HCT116 (cell line): ENCODE data around the gene CLK1. TPM values are rescaled to one million over a fixed set of nuclear protein-coding genes. Genes with fewer than 3 reads are reported as not detected.

ENCODE experiments used
- ATAC-seq: fragments of 200-7000 bp; cut with Tn5 transposase; 2 replicates; pipeline ENCODE4 v1.9.1; 2020; ENCODE audit warnings: mild to moderate bottlenecking, moderate library complexity
- BruUV-seq: library from RNA; stranded (reverse); fragments of 400-500 nt; replicated peaks from 2 replicates; lab custom pipeline; 2021; lab: Mats Ljungman, UMichigan
- CTCF ChIA-PET: fragments of 300-600 bp; sonication (Branson Sonifier 250); formaldehyde crosslinking; loops from one replicate; lab custom pipeline; 2021; ENCODE audit warnings: antibody characterized with exemption; lab: Charles Lee
- POLR2A ChIA-PET: fragments of 300-600, 350-600 bp; sonication (Branson Sonifier 250); formaldehyde crosslinking; loops from one replicate; lab custom pipeline; 2021; ENCODE audit warnings: antibody characterized with exemption; lab: Charles Lee
- RAD21 ChIA-PET, 2 experiments: fragments of 300-600 bp; sonication (Branson Sonifier 250); formaldehyde crosslinking; loops; one replicate each; lab custom pipeline; 2023; ENCODE audit warnings: low total read pairs in 2 of 2; ENCODE audit not compliant: uncharacterized antibody in 2 of 2, unreplicated experiment in 2 of 2, low non-redundant PET in 1 of 2; lab: Charles Lee
- DNase-seq: peaks from one replicate; pipeline ENCODE4 v3.0.0-alpha.2; 2010; ENCODE audit warnings: low read depth, low spot score
- H2AFZ ChIP-seq: fragments of 200-600 bp; shearing (Covaris generic), sonication (generic); 2 replicates; pipeline ENCODE4 v1.6.1; 2017; ENCODE audit warnings: low read depth, mixed run types, mixed read lengths, antibody characterized with exemption, low read length; ENCODE audit not compliant: poor library complexity, severe bottlenecking
- H3K27ac ChIP-seq: 2 replicates; pipeline ENCODE4 v1.5.1; 2012; ENCODE audit warnings: low read depth, low read length
- H3K27me3 ChIP-seq: fragments of 200-600 bp; sonication (generic); 2 replicates; pipeline ENCODE4 v1.6.1; 2016; ENCODE audit warnings: mixed run types, low read length, mixed read lengths; ENCODE audit not compliant: insufficient read depth
- H3K36me3 ChIP-seq, 2 experiments: fragments of 200-500 bp in 1 of 2; fragments of 200-600 bp in 1 of 2; sonication (Bioruptor generic) in 1 of 2; sonication (generic) in 1 of 2; 2 replicates each; pipeline versions ENCODE4 v1.5.1 to v1.6.1; 2014 to 2016; ENCODE audit warnings: low read length in 2 of 2, inconsistent platforms in 1 of 2, mixed read lengths in 1 of 2, mixed run types in 1 of 2; ENCODE audit not compliant: insufficient read depth in 2 of 2, control insufficient read depth in 1 of 2
- H3K4me1 ChIP-seq, 2 experiments: fragments of 200-600 bp in 1 of 2; sonication (generic) in 1 of 2; 2 replicates each; pipeline versions ENCODE4 v1.5.1 to v1.6.1; 2012 to 2017; ENCODE audit warnings: low read length in 2 of 2, inconsistent platforms in 1 of 2, mild to moderate bottlenecking in 1 of 2, mixed read lengths in 1 of 2, mixed run types in 1 of 2, moderate library complexity in 1 of 2; ENCODE audit not compliant: insufficient read depth in 2 of 2, control insufficient read depth in 1 of 2
- H3K4me2 ChIP-seq: fragments of 200-600 bp; sonication (generic); 2 replicates; pipeline ENCODE4 v1.6.1; 2017; ENCODE audit warnings: mixed run types, low read length, mixed read lengths
- H3K4me3 ChIP-seq, 2 experiments: fragments of 200-600 bp in 1 of 2; sonication (generic) in 1 of 2; replicated peaks in 1 of 2; 2 replicates each; pipeline ENCODE4 v1.5.1; 2011 to 2016; ENCODE audit warnings: low read length in 2 of 2, control low read depth in 1 of 2, low read depth in 1 of 2, mild to moderate bottlenecking in 1 of 2, mixed read lengths in 1 of 2, mixed run types in 1 of 2
- H3K79me2 ChIP-seq: fragments of 200-600 bp; sonication (generic); 2 replicates; pipeline ENCODE4 v1.6.1; 2017; ENCODE audit warnings: mild to moderate bottlenecking, mixed run types, low read length, moderate library complexity, mixed read lengths; ENCODE audit not compliant: insufficient read depth
- H3K9ac ChIP-seq: fragments of 200-600 bp; sonication (generic); 2 replicates; pipeline ENCODE4 v1.6.1; 2016; ENCODE audit warnings: low read length, mixed read lengths
- H3K9me2 ChIP-seq: fragments of 200-600 bp; sonication (generic), shearing (Covaris generic); 2 replicates; pipeline ENCODE4 v1.6.1; 2017; ENCODE audit warnings: mixed run types, mild to moderate bottlenecking, moderate library complexity; ENCODE audit not compliant: insufficient read depth
- H3K9me3 ChIP-seq, 2 experiments: fragments of 200-500 bp in 1 of 2; fragments of 200-600 bp in 1 of 2; sonication (Bioruptor generic) in 1 of 2; sonication (generic) in 1 of 2; 2 replicates each; pipeline ENCODE4 v1.6.1; 2014 to 2017; ENCODE audit warnings: low read length in 2 of 2, mixed read lengths in 2 of 2, inconsistent platforms in 1 of 2, low read depth in 1 of 2, mild to moderate bottlenecking in 1 of 2, mixed run types in 1 of 2, moderate library complexity in 1 of 2; ENCODE audit not compliant: control insufficient read depth in 1 of 2, insufficient read depth in 1 of 2
- H4K20me1 ChIP-seq: fragments of 200-600 bp; sonication (generic), shearing (Covaris generic); 2 replicates; pipeline ENCODE4 v1.6.1; 2017; ENCODE audit warnings: mixed run types, mild to moderate bottlenecking, moderate library complexity; ENCODE audit not compliant: insufficient read depth
- CBX3 ChIP-seq: IDR thresholded peaks from 2 replicates; pipeline ENCODE4 v1.6.1; 2012; ENCODE audit warnings: low read depth
- CEBPB ChIP-seq: IDR thresholded peaks from 2 replicates; pipeline ENCODE4 v1.6.1; 2012; ENCODE audit warnings: low read depth
- EGR1 ChIP-seq: IDR thresholded peaks from 2 replicates; pipeline ENCODE4 v1.6.1; 2012; ENCODE audit warnings: low read depth
- EZH2 ChIP-seq: fragments of 200-600 bp; sonication (generic); IDR thresholded peaks from 2 replicates; pipeline ENCODE4 v1.6.1; 2017; ENCODE audit warnings: antibody characterized with exemption, mixed run types
- EZH2phosphoT487 ChIP-seq: fragments of 200-600 bp; IDR thresholded peaks from 2 replicates; pipeline ENCODE4 v1.6.1; 2018; ENCODE audit warnings: antibody characterized with exemption, borderline replicate concordance
- FOSL1 ChIP-seq: IDR thresholded peaks from 2 replicates; pipeline ENCODE4 v1.6.1; 2012; ENCODE audit warnings: low read depth
- JUND ChIP-seq: IDR thresholded peaks from 2 replicates; pipeline ENCODE4 v1.6.1; 2012
- MAX ChIP-seq: IDR thresholded peaks from 2 replicates; pipeline ENCODE4 v1.6.1; 2012
- POLR2AphosphoS5 ChIP-seq: IDR thresholded peaks from 2 replicates; pipeline ENCODE4 v1.6.1; 2011; ENCODE audit warnings: mild to moderate bottlenecking, low read depth, low read length, moderate library complexity
- RAD21 ChIP-seq: IDR thresholded peaks from 2 replicates; pipeline ENCODE4 v1.6.1; 2012; ENCODE audit warnings: low read depth, mild to moderate bottlenecking
- SP1 ChIP-seq: IDR thresholded peaks from 2 replicates; pipeline ENCODE4 v1.6.1; 2012; ENCODE audit warnings: low read depth
- SRF ChIP-seq: IDR thresholded peaks from 2 replicates; pipeline ENCODE4 v1.6.1; 2012; ENCODE audit warnings: low read depth
- TCF7L2 ChIP-seq: IDR thresholded peaks from 2 replicates; pipeline ENCODE4 v1.7.0; 2011; ENCODE audit warnings: borderline replicate concordance, inconsistent platforms; ENCODE audit not compliant: insufficient read depth, insufficient read length; ENCODE audit errors: extremely low read depth
- YY1 ChIP-seq: IDR thresholded peaks from 2 replicates; pipeline ENCODE4 v1.6.1; 2011; ENCODE audit warnings: low read length, low read depth, moderate library complexity, mild to moderate bottlenecking; ENCODE audit not compliant: insufficient replicate concordance; ENCODE audit errors: extremely low read depth
- ZFX ChIP-seq: fragments of 450-650 bp; IDR thresholded peaks from 2 replicates; pipeline ENCODE4 v1.6.1; 2017
- ZNF274 ChIP-seq: fragments of 200-500 bp; sonication (Bioruptor generic); IDR thresholded peaks from 2 replicates; pipeline ENCODE4 v1.6.1; 2014; ENCODE audit warnings: mild to moderate bottlenecking, low read depth, low read length, inconsistent platforms
- intact Hi-C: fragments of 100-400 bp; cut with micrococcal nuclease; formaldehyde crosslinking; loops from 2 replicates; pipeline ENCODE4 v1.10.0; 2022
- total RNA-seq: library from RNA; stranded (reverse); gene quantifications from one replicate; pipeline ENCODE4 v1.2.1, GENCODE V29; 2021; ENCODE audit not compliant: unreplicated experiment
- TF ChIP-seq, protein P1 (sequence below), 3 experiments: fragments of 200-600 bp in 1 of 3; sonication (generic) in 1 of 3; IDR thresholded peaks in 2 of 3; conservative IDR thresholded peaks in 1 of 3; 2 replicates each; pipeline ENCODE4 v1.5.1; 2012 to 2017; ENCODE audit warnings: low read depth in 2 of 3, low read length in 2 of 3, antibody characterized with exemption in 1 of 3, borderline replicate concordance in 1 of 3, control low read depth in 1 of 3, mild to moderate bottlenecking in 1 of 3, mixed read lengths in 1 of 3, mixed run types in 1 of 3, moderate library complexity in 1 of 3; ENCODE audit not compliant: insufficient read depth in 1 of 3
- TF ChIP-seq, protein P2 (sequence below): IDR thresholded peaks from 2 replicates; pipeline ENCODE4 v1.6.1; 2011; ENCODE audit warnings: mild to moderate bottlenecking, low read length, moderate library complexity; ENCODE audit not compliant: insufficient replicate concordance; ENCODE audit errors: extremely low read depth

The CLK1 gene
- total RNA-seq, 1 experiment from 2014 or later: 49.1 TPM

DNA sequence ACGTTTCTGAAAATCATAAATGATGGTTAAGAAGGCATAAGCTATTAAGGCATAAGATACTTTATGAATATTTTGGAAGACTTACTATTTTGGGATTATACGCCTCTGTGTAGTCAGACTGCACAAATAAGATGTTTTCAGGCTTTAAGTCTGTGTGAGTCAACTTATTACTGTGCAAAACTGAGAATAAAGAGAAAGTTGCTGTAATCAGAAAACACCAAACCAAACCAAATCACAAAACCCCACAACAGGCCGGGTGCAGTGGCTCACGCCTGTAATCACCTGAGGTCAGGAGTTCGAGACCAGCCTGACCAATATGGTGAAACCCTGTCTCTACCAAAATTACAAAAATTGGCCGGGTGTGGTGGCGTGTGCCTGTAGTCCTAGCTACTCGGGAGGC lies 7.7 kb downstream of the CLK1 start:
- ChIA-PET RAD21 (no interaction called here), CTCF (no interaction called here), POLR2A (no interaction called here)
- no peak overlapping the region for H3K4me3 ChIP-seq
- H3K27me3 ChIP-seq: no peaks in the 10 kb centered on the region
- peaks cover 58% of the 10 kb centered on the region for H3K79me2 ChIP-seq
- intact Hi-C loops: no loop called here
- no peaks in the 10 kb centered on the region for H3K9me2 ChIP-seq
- H3K4me2 ChIP-seq: no peak overlapping the region
- TF ChIP-seq JUND (no peak), CEBPB (no peak), RAD21 (no peak), MAX (no peak)
- peaks cover 81 to 90% of the 10 kb centered on the region in 2 experiments for H3K36me3 ChIP-seq
- no peak overlapping the region for H2AFZ ChIP-seq
- no peaks in the 10 kb centered on the region for H3K9me3 ChIP-seq
- 0 out of 2 replicates have a peak, but pooled peaks cover 8% of the 10 kb centered on the region for H4K20me1 ChIP-seq
- H3K4me1 ChIP-seq: peaks cover 0 to 3% of the 10 kb centered on the region in 2 experiments; a peak in 1 of 4 replicates
- H3K9ac ChIP-seq: no peak overlapping the region
- DNase-seq (no peak), ATAC-seq (no peak)
- H3K27ac ChIP-seq: no peak overlapping the region
- BruUV-seq: no TSS peak

- H3K4me3 ChIP-seq: no peak overlapping the region
- H3K79me2 ChIP-seq: peaks cover 16% of the 10 kb centered on the region
- ChIA-PET POLR2A (no interaction called here), CTCF (no interaction called here), RAD21 (no interaction called here)
- ATAC-seq (no peak), DNase-seq (no peak)
- H2AFZ ChIP-seq: no peak overlapping the region
- no peaks in the 10 kb centered on the region for H3K9me3 ChIP-seq
- no peak overlapping the region for H3K4me2 ChIP-seq
- no peaks in the 10 kb centered on the region for H3K27me3 ChIP-seq
- intact Hi-C loops: no loop called here
- H3K9ac ChIP-seq: no peak overlapping the region
- peaks cover 54 to 55% of the 10 kb centered on the region in 2 experiments for H3K36me3 ChIP-seq
- BruUV-seq: no TSS peak
- H4K20me1 ChIP-seq: 0 out of 2 replicates have a peak, but pooled peaks cover 4% of the 10 kb centered on the region
- H3K4me1 ChIP-seq: no peaks in the 10 kb centered on the region
- no peak overlapping the region for H3K27ac ChIP-seq
- no peaks in the 10 kb centered on the region for H3K9me2 ChIP-seq
- no peak for TF ChIP-seq CBX3
- TF ChIP-seq EZH2phosphoT487: no peak
- TF ChIP-seq SRF: no peak
- no peak for TF ChIP-seq EGR1
- no peak for TF ChIP-seq YY1
- no peak for TF ChIP-seq RAD21
- no peak for TF ChIP-seq EZH2
- TF ChIP-seq, protein P1, sequence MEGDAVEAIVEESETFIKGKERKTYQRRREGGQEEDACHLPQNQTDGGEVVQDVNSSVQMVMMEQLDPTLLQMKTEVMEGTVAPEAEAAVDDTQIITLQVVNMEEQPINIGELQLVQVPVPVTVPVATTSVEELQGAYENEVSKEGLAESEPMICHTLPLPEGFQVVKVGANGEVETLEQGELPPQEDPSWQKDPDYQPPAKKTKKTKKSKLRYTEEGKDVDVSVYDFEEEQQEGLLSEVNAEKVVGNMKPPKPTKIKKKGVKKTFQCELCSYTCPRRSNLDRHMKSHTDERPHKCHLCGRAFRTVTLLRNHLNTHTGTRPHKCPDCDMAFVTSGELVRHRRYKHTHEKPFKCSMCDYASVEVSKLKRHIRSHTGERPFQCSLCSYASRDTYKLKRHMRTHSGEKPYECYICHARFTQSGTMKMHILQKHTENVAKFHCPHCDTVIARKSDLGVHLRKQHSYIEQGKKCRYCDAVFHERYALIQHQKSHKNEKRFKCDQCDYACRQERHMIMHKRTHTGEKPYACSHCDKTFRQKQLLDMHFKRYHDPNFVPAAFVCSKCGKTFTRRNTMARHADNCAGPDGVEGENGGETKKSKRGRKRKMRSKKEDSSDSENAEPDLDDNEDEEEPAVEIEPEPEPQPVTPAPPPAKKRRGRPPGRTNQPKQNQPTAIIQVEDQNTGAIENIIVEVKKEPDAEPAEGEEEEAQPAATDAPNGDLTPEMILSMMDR (IDR thresholded peaks at IDR 0.05 in 2 of 3, conservative IDR thresholded peaks at IDR 0.05 in 1 of 3; ENCODE audit: borderline replicate concordance in 1 of 3, insufficient read depth in 1 of 3, low read depth in 2 of 3, low read length in 2 of 3): no peak
- no peak for TF ChIP-seq POLR2AphosphoS5
- TF ChIP-seq SP1: no peak
- TF ChIP-seq, protein P2, sequence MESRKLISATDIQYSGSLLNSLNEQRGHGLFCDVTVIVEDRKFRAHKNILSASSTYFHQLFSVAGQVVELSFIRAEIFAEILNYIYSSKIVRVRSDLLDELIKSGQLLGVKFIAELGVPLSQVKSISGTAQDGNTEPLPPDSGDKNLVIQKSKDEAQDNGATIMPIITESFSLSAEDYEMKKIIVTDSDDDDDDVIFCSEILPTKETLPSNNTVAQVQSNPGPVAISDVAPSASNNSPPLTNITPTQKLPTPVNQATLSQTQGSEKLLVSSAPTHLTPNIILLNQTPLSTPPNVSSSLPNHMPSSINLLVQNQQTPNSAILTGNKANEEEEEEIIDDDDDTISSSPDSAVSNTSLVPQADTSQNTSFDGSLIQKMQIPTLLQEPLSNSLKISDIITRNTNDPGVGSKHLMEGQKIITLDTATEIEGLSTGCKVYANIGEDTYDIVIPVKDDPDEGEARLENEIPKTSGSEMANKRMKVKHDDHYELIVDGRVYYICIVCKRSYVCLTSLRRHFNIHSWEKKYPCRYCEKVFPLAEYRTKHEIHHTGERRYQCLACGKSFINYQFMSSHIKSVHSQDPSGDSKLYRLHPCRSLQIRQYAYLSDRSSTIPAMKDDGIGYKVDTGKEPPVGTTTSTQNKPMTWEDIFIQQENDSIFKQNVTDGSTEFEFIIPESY: no peak
- TF ChIP-seq ZNF274: no peak
- TF ChIP-seq TCF7L2: no peak
- TF ChIP-seq ZFX: no peak
- no peak for TF ChIP-seq FOSL1
- no peak for TF ChIP-seq CEBPB
Measured at GRCh38 chr2:200852605-200853004, 11.9 kb downstream of the CLK1 start.
